Measurements from ENCODE around the gene ADCY2.

The ADCY2 gene

GRCh38 chr5:7395432-7395946 is 449 bp upstream of the ADCY2 start:
- no peak overlapping the region for H3K4me3 ChIP-seq (ENCODE audit: insufficient read depth, low read depth, low read length, poor library complexity, severe bottlenecking)
- H3K27me3 ChIP-seq (replicated peaks; ENCODE audit: control insufficient read depth, insufficient read depth, low read length, poor library complexity, severe bottlenecking), result peaks cover 15% of the 10 kb centered on the region
- no peaks in the 10 kb centered on the region for H3K9me3 ChIP-seq (ENCODE audit: control insufficient read depth, low read length)
- no peaks in the 10 kb centered on the region for H3K4me1 ChIP-seq (ENCODE audit: control insufficient read depth, insufficient read depth, low read length, poor library complexity, severe bottlenecking)
- H3K27ac ChIP-seq (ENCODE audit: insufficient read depth, low read length, poor library complexity, severe bottlenecking), result no peak overlapping the region
- no peaks in the 10 kb centered on the region for H3K36me3 ChIP-seq (ENCODE audit: control insufficient read depth, insufficient read depth, low read length)
- no peak for DNase-seq

DNA sequence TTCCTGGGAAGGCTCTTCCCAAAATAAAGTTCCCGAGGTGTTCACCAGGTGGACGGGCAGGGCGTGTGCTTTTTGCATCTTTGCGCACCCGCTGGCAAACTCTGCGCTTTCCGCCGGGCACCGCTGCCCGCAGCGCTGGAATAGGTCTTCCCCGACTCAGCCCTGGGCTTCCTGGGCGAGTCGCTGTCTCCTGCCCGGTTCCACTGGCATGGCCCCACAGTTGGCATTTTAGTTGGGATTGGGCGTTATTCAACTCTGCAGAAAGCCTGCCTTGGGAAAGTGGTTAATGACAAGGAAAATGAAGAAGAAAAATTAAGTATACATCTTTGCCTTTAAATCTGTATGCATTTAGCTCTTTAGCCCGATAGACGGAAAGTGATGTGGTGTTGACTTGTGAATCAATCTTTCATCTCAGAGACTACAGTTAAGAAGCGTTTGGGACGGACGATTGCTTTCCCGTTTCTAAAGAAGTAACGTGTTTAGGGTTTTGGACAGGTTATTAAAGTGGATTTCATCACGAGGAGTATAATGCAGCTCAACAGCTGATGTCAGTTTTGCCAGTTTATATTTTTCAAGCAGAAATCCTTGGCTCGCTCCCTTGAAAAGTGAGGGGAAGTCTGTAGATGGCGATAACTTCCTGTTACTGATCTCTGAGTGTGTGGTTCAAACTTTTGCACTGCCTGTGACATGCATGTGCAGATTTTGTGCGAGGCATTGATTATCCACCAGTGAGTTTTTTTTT is 946 bp downstream of the ADCY2 start:
- H3K4me3 ChIP-seq (ENCODE audit: insufficient read depth, low read depth, low read length, poor library complexity, severe bottlenecking), result no peak overlapping the region
- H3K27ac ChIP-seq (ENCODE audit: insufficient read depth, low read length, poor library complexity, severe bottlenecking), result no peak overlapping the region
- no peaks in the 10 kb centered on the region for H3K36me3 ChIP-seq (ENCODE audit: control insufficient read depth, insufficient read depth, low read length)
- H3K27me3 ChIP-seq (replicated peaks; ENCODE audit: control insufficient read depth, insufficient read depth, low read length, poor library complexity, severe bottlenecking), result peaks cover 15% of the 10 kb centered on the region
- H3K9me3 ChIP-seq (ENCODE audit: control insufficient read depth, low read length), result no peaks in the 10 kb centered on the region
- H3K4me1 ChIP-seq (ENCODE audit: control insufficient read depth, insufficient read depth, low read length, poor library complexity, severe bottlenecking), result no peaks in the 10 kb centered on the region
- no peak for DNase-seq

GRCh38 chr5:7397937-7398336 is 2.0 kb downstream of the ADCY2 start:
- Histone ChIP-seq H3K36me3 (ENCODE audit: control insufficient read depth, insufficient read depth, low read length) (no peaks in the 10 kb centered on the region), H3K9me3 (ENCODE audit: control insufficient read depth, low read length) (no peaks in the 10 kb centered on the region), H3K4me1 (ENCODE audit: control insufficient read depth, insufficient read depth, low read length, poor library complexity, severe bottlenecking) (no peaks in the 10 kb centered on the region), H3K27me3 (replicated peaks; ENCODE audit: control insufficient read depth, insufficient read depth, low read length, poor library complexity, severe bottlenecking) (peaks cover 15% of the 10 kb centered on the region), H3K4me3 (ENCODE audit: insufficient read depth, low read depth, low read length, poor library complexity, severe bottlenecking) (no peak overlapping the region), H3K27ac (ENCODE audit: insufficient read depth, low read length, poor library complexity, severe bottlenecking) (no peak overlapping the region)
- DNase-seq, result no peak

GRCh38 chr5:7398596-7399280 is 2.8 kb downstream of the ADCY2 start:
- no peaks in the 10 kb centered on the region for H3K4me1 ChIP-seq (ENCODE audit: control insufficient read depth, insufficient read depth, low read length, poor library complexity, severe bottlenecking)
- no peak for DNase-seq
- no peaks in the 10 kb centered on the region for H3K9me3 ChIP-seq (ENCODE audit: control insufficient read depth, low read length)
- peaks cover 15% of the 10 kb centered on the region for H3K27me3 ChIP-seq (replicated peaks; ENCODE audit: control insufficient read depth, insufficient read depth, low read length, poor library complexity, severe bottlenecking)
- no peak overlapping the region for H3K4me3 ChIP-seq (ENCODE audit: insufficient read depth, low read depth, low read length, poor library complexity, severe bottlenecking)
- H3K36me3 ChIP-seq (ENCODE audit: control insufficient read depth, insufficient read depth, low read length), result no peaks in the 10 kb centered on the region
- no peak overlapping the region for H3K27ac ChIP-seq (ENCODE audit: insufficient read depth, low read length, poor library complexity, severe bottlenecking)

GRCh38 chr5:7405277-7405676 is 9.3 kb downstream of the ADCY2 start:
- Histone ChIP-seq H3K4me1 (ENCODE audit: control insufficient read depth, insufficient read depth, low read length, poor library complexity, severe bottlenecking) (no peaks in the 10 kb centered on the region), H3K36me3 (ENCODE audit: control insufficient read depth, insufficient read depth, low read length) (no peaks in the 10 kb centered on the region), H3K27me3 (replicated peaks; ENCODE audit: control insufficient read depth, insufficient read depth, low read length, poor library complexity, severe bottlenecking) (no peaks in the 10 kb centered on the region), H3K9me3 (ENCODE audit: control insufficient read depth, low read length) (no peaks in the 10 kb centered on the region), H3K27ac (ENCODE audit: insufficient read depth, low read length, poor library complexity, severe bottlenecking) (no peak overlapping the region), H3K4me3 (ENCODE audit: insufficient read depth, low read depth, low read length, poor library complexity, severe bottlenecking) (no peak overlapping the region)
- no peak for DNase-seq

DNA sequence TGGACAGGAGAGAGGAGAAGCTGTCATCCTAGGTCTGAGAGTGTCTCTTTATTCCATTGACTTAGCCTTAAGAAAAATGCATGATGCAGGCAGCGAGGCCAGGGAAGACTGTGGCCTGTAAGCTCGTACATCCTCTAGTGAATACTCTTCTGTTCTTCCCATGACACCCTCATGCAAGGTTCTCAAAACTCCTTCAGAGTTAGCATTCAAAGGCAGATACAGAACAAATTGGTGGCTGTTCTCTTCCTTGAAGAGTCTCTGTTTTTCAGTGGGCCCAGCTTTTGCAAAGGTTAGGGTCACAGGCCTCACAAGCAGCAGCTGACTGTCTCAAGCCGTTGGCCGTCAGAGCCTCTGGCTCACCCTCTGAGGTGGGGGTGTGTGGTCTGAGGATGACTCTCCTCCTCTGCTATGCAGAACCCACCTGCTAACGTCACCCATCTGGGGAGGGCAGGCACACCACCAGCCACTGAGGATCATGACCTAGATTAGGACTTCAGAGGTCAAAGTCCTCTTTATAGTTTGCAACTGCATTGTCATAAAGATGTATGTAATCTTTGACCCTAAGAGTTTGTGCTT is 15.1 kb downstream of the ADCY2 start:
- H3K9me3 ChIP-seq (ENCODE audit: control insufficient read depth, low read length), result no peaks in the 10 kb centered on the region
- no peak overlapping the region for H3K27ac ChIP-seq (ENCODE audit: insufficient read depth, low read length, poor library complexity, severe bottlenecking)
- H3K4me1 ChIP-seq (ENCODE audit: control insufficient read depth, insufficient read depth, low read length, poor library complexity, severe bottlenecking), result no peaks in the 10 kb centered on the region
- no peaks in the 10 kb centered on the region for H3K27me3 ChIP-seq (replicated peaks; ENCODE audit: control insufficient read depth, insufficient read depth, low read length, poor library complexity, severe bottlenecking)
- no peaks in the 10 kb centered on the region for H3K36me3 ChIP-seq (ENCODE audit: control insufficient read depth, insufficient read depth, low read length)
- DNase-seq, result no peak
- no peak overlapping the region for H3K4me3 ChIP-seq (ENCODE audit: insufficient read depth, low read depth, low read length, poor library complexity, severe bottlenecking)

GRCh38 chr5:7412409-7412808 is 16.5 kb downstream of the ADCY2 start:
- no peak for DNase-seq
- Histone ChIP-seq H3K4me1 (ENCODE audit: control insufficient read depth, insufficient read depth, low read length, poor library complexity, severe bottlenecking) (no peaks in the 10 kb centered on the region), H3K9me3 (ENCODE audit: control insufficient read depth, low read length) (no peaks in the 10 kb centered on the region), H3K36me3 (ENCODE audit: control insufficient read depth, insufficient read depth, low read length) (no peaks in the 10 kb centered on the region), H3K27me3 (replicated peaks; ENCODE audit: control insufficient read depth, insufficient read depth, low read length, poor library complexity, severe bottlenecking) (no peaks in the 10 kb centered on the region), H3K27ac (ENCODE audit: insufficient read depth, low read length, poor library complexity, severe bottlenecking) (no peak overlapping the region), H3K4me3 (ENCODE audit: insufficient read depth, low read depth, low read length, poor library complexity, severe bottlenecking) (no peak overlapping the region)

DNA sequence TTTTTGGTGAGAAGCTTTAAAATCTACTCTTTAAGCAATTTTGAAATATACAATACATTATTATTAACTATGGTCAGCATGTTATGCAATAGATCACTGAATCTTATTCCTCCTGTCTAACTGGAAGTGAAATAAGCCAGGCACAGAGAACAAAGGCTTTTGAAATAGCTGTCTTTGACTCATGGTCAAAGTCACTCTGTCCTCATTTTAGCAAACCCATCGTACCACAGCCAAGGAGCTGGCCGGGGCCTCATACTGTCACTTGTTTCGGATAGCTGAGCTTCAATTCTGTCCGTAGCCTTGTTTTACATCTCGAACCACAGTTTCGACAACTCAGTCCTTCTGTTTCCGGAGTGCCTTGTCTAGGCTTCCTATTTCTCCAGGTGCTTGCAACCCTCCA is 19.2 kb downstream of the ADCY2 start:
- Histone ChIP-seq H3K4me3 (ENCODE audit: insufficient read depth, low read depth, low read length, poor library complexity, severe bottlenecking) (no peak overlapping the region), H3K36me3 (ENCODE audit: control insufficient read depth, insufficient read depth, low read length) (no peaks in the 10 kb centered on the region), H3K27me3 (replicated peaks; ENCODE audit: control insufficient read depth, insufficient read depth, low read length, poor library complexity, severe bottlenecking) (no peaks in the 10 kb centered on the region), H3K9me3 (ENCODE audit: control insufficient read depth, low read length) (no peaks in the 10 kb centered on the region), H3K27ac (ENCODE audit: insufficient read depth, low read length, poor library complexity, severe bottlenecking) (no peak overlapping the region), H3K4me1 (ENCODE audit: control insufficient read depth, insufficient read depth, low read length, poor library complexity, severe bottlenecking) (no peaks in the 10 kb centered on the region)
- DNase-seq, result no peak

GRCh38 chr5:7415587-7416535 is 19.9 kb downstream of the ADCY2 start:
- H3K9me3 ChIP-seq (ENCODE audit: control insufficient read depth, low read length), result no peaks in the 10 kb centered on the region
- no peak for DNase-seq
- no peaks in the 10 kb centered on the region for H3K27me3 ChIP-seq (replicated peaks; ENCODE audit: control insufficient read depth, insufficient read depth, low read length, poor library complexity, severe bottlenecking)
- H3K4me1 ChIP-seq (ENCODE audit: control insufficient read depth, insufficient read depth, low read length, poor library complexity, severe bottlenecking), result no peaks in the 10 kb centered on the region
- H3K36me3 ChIP-seq (ENCODE audit: control insufficient read depth, insufficient read depth, low read length), result no peaks in the 10 kb centered on the region
- no peak overlapping the region for H3K27ac ChIP-seq (ENCODE audit: insufficient read depth, low read length, poor library complexity, severe bottlenecking)
- H3K4me3 ChIP-seq (ENCODE audit: insufficient read depth, low read depth, low read length, poor library complexity, severe bottlenecking), result no peak overlapping the region

All from effector memory CD4-positive, alpha-beta T cell (primary cell).